Choroid plexus epithelial cell (primary cell): ENCODE results near the gene HS6ST3.

Source experiments
- DNase-seq: peaks from one replicate; pipeline ENCODE4 v3.0.0-alpha.2; 2010; ENCODE audit warnings: low read depth
- H3K4me3 ChIP-seq: 2 replicates; pipeline ENCODE4 v1.5.1; 2011; ENCODE audit warnings: low read depth, mild to moderate bottlenecking, control low read depth, low read length, moderate library complexity
- TF ChIP-seq, protein P1 (sequence below): conservative IDR thresholded peaks from 2 replicates; pipeline ENCODE4 v1.5.1; 2011; ENCODE audit warnings: low read depth, mild to moderate bottlenecking, control low read depth, inconsistent platforms, low read length, moderate library complexity

The HS6ST3 gene

DNA sequence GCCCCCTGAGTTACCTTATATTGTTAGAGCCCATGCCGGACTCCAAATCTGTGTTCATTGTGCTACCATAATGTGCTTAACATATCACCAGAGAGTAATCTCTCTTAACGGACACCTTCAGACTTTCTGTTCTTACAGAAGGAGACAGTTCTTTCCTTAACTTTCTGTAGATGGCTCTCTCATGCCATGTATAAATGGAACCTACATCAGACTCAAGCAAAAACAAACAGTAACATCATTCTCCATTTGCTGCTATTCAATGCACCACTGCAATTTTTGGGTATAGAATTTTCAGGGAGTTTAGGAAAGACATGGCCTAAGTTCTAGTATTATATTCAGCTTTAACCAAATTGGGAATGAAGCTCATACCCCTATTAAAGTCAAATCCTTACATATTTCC, 24.1 kb upstream of the HS6ST3 start:
- no peak for DNase-seq
- no peak overlapping the region for H3K4me3 ChIP-seq

GRCh38 chr13:96068729-96069128, 21.2 kb upstream of the HS6ST3 start:
- H3K4me3 ChIP-seq = no peak overlapping the region
- TF ChIP-seq, protein P1, sequence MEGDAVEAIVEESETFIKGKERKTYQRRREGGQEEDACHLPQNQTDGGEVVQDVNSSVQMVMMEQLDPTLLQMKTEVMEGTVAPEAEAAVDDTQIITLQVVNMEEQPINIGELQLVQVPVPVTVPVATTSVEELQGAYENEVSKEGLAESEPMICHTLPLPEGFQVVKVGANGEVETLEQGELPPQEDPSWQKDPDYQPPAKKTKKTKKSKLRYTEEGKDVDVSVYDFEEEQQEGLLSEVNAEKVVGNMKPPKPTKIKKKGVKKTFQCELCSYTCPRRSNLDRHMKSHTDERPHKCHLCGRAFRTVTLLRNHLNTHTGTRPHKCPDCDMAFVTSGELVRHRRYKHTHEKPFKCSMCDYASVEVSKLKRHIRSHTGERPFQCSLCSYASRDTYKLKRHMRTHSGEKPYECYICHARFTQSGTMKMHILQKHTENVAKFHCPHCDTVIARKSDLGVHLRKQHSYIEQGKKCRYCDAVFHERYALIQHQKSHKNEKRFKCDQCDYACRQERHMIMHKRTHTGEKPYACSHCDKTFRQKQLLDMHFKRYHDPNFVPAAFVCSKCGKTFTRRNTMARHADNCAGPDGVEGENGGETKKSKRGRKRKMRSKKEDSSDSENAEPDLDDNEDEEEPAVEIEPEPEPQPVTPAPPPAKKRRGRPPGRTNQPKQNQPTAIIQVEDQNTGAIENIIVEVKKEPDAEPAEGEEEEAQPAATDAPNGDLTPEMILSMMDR = no peak
- DNase-seq = no peak

More for the DNA sequence above, 24.1 kb upstream of the HS6ST3 start:
- TF ChIP-seq, protein P1 = no peak

DNA sequence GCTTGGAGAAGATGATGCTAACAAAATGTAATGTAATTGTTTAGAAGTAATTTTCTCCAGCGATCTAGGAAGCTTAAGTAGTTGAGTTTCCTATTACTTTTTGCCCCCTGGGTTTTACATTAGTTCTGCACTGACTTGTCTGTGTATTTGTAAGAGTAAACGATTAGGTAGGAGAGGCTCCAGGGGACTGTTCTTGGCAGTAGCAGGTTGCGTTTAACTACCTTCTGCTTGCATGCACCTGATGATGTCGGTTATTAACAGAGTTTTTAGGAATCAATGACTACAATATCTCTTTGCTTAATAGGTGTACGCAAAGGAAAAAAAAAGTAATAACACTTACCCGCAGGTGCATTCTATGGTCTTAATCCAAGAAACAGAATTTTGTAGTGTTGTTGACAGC, 18.4 kb upstream of the HS6ST3 start:
- no peak for DNase-seq
- TF ChIP-seq, protein P1 = no peak
- H3K4me3 ChIP-seq = no peak overlapping the region

- no peak overlapping the region for H3K4me3 ChIP-seq
- DNase-seq = no peak
- TF ChIP-seq, protein P1 = no peak
Measured at GRCh38 chr13:96072392-96072791, 17.5 kb upstream of the HS6ST3 start.

GRCh38 chr13:96075953-96076543, 13.9 kb upstream of the HS6ST3 start:
- no peak overlapping the region for H3K4me3 ChIP-seq
- TF ChIP-seq, protein P1 = peak; percentile 70
- peak; percentile 58 for DNase-seq

- no peak overlapping the region for H3K4me3 ChIP-seq
- DNase-seq = no peak
- TF ChIP-seq, protein P1 = no peak
Measured at GRCh38 chr13:96080676-96081075, 9.2 kb upstream of the HS6ST3 start.

GRCh38 chr13:96081888-96082287, 8.0 kb upstream of the HS6ST3 start:
- no peak for DNase-seq
- no peak overlapping the region for H3K4me3 ChIP-seq
- TF ChIP-seq, protein P1 = no peak
